Pancreas (tissue), 10 donors: ENCODE data around the gene KCNK4. TPM values are rescaled to one million over a fixed set of nuclear protein-coding genes. Genes with fewer than 3 reads are reported as not detected.
A peak's percentile ranks its signal among the peaks of the same experiment; 100 is the strongest.

Experiments used
- ATAC-seq, 4 donors: fragments of 200-7000 bp; cut with Tn5 transposase; one replicate each; pipeline versions ENCODE4 v1.8.0 to v1.9.1; 2020; ENCODE audit warnings: mild to moderate bottlenecking in 4 of 4, moderate library complexity in 4 of 4
- DNase-seq, 6 donors: peaks; one replicate each; pipeline ENCODE4 v3.0.0-alpha.2; 2020
- FAIRE-seq: peaks from 2 replicates; lab custom pipeline; 2012; peaks lifted over from hg19 to GRCh38; lab: Jason Lieb, UNC
- H3K27ac ChIP-seq, 4 donors: fragments of 200-600 bp; sonication (generic); 1 replicate in 3 of 4; 2 replicates in 1 of 4; pipeline versions ENCODE4 v1.5.0 to v1.8.0; 2020
- H3K27me3 ChIP-seq, 4 donors: fragments of 200-600 bp; one replicate each; pipeline ENCODE4 v1.8.0; 2021
- H3K36me3 ChIP-seq, 3 donors: fragments of 200-600 bp; sonication (generic) in 1 of 3; one replicate each; pipeline versions ENCODE4 v1.5.0 to v1.8.0; 2020 to 2021
- H3K4me1 ChIP-seq, 3 donors: fragments of 200-600 bp; one replicate each; pipeline ENCODE4 v1.8.0; 2021
- H3K4me3 ChIP-seq, 4 donors: fragments of 200-600 bp; sonication (generic) in 2 of 4; one replicate each; pipeline versions ENCODE4 v1.5.0 to v1.8.0; 2020 to 2021
- H3K9me3 ChIP-seq, 4 donors: fragments of 200-600 bp; one replicate each; pipeline ENCODE4 v1.8.0; 2021
- CTCF ChIP-seq, 4 donors: fragments of 200-600 bp; sonication (generic) in 3 of 4; IDR thresholded peaks; one replicate each; pipeline versions ENCODE4 v1.5.0 to v1.8.0; 2021; ENCODE audit warnings: antibody characterized with exemption in 4 of 4
- WGBS, 2 donors: extraction: QIAGEN DNeasy Blood & Tissue Kit; methylation state at CpG; one replicate each; pipeline ENCODE4 v1.1.7; 2013; 5-methylcytosine and 5-hydroxymethylcytosine counted together
- intact Hi-C, 3 donors: fragments of 100-400 bp; cut with DNase I; formaldehyde crosslinking; loops; one replicate each; pipeline versions ENCODE4 v1.11.1 to v1.14.2; 2022
- polyA plus RNA-seq, 2 donors: library from polyadenylated mRNA; stranded (reverse); fragments of 200-250 nt; gene quantifications; one replicate each; pipeline ENCODE4 v1.2.3, GENCODE V29; 2013
- total RNA-seq, 6 donors: library from RNA; stranded (reverse); fragmentation: NEBNext Ultra II Directional in 4 of 6; extraction: Animal tissue kit (Norgen Biotek cat#: 25700) in 4 of 6; gene quantifications; one replicate each; pipeline versions ENCODE4 v1.2.1 to v1.2.4, GENCODE V29; 2021 to 2023
- donor health status: healthy with polysubstance abuse.
- donor health status: DM: no; HTN: no; CAD: no; lungs with moderate emphysema.
- donor health status: DM: no; HTN: no; CAD: no.
- donor health status: control.
- donor health status: control.
- donor health status: Bipolar disorder and iron deficiency.
- donor health status: DM: yes; HTN: yes; CAD: no.
- donor health status: DM: no; HTN: no; CAD: no.
- donor health status: DM: no; HTN: no; CAD: no.
- donor health status: DM: yes; HTN: yes; CAD: no.

The KCNK4 gene
- total RNA-seq (not detected), polyA plus RNA-seq (not detected)

GRCh38 chr11:64291262-64291751 is at the start of gene KCNK4:
Gene KCNK4 (plus strand): TSS chr11:64291302. CDS start chr11:64293019, 1,717 bp downstream.
- ATAC-seq, result no peak
- no peak for FAIRE-seq
- TF ChIP-seq CTCF (IDR thresholded peaks at IDR 0.05), result no peak
- Histone ChIP-seq H3K9me3 (no peaks in the 10 kb centered on the region), H3K4me3 (peak within 1 kb of the TSS in 2 of 4 donors; percentile 18 to 44), H3K36me3 (no peaks in the 10 kb centered on the region), H3K27ac (no peak within 1 kb of the TSS), H3K4me1 (peaks cover 2 to 16% (median 11%) of the 10 kb centered on the region in 3 donors), H3K27me3 (peaks cover 0 to 7% (median 1%) of the 10 kb centered on the region in 4 donors)
- WGBS, 2 donors, result 6 to 7% methylated on average over 24 to 45 of the region's 45 CpGs
- intact Hi-C loops, result loop anchor here in 2 of 3 donors (5.0 to 10.0 kb wide), 3 partner anchors 84 to 297 kb away; partner anchors contain the start of gene FERMT3 (in 2 of the 2)
- peak in 2 of 6 donors; percentile 46 to 75 for DNase-seq

DNA sequence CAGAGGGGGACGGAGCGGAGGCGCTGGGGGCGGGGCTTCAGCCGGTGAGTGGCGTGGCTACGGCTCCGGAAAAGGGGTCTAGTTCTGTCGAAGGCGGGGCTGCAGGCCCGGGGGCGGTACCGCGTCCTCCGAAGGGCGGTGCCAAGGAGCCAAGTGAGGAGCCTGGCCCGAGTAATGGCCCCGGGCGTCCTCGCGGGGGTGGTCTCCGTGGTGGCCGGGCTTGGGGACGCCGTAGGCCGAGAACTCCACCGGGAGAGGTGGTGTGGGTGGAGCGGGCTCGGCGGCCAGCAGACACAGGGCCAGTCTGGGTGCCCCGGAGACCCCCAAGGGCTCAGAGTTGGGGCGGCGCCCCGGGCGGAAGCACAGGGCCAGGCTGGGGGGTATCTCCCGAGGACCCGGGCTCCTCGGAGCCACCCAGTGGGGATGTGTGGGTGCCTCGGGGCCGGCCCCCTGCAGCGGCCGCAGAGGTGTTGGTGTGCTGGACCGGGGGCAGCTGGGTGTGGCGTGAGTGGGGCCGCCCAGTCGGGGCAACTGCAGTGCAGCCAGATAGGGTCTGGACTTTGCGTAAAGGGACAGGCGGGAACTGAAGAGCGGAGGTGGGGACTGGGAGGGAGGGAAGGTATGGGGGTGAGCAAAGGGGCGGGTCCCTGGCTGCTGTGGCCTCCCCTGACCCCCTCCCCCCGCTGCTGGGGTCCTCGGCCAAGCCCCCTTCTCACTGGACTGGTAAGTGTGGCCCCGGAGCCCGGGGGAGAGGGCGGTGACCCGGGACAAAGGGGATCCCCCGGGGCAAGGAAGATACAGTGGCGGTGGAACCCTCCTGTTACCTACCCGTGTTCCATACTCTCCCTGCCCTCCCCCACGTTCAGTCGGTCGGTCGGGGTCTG is 49.4 kb upstream of the KCNK4 start:
- H3K9me3 ChIP-seq, result no peaks in the 10 kb centered on the region
- TF ChIP-seq CTCF (IDR thresholded peaks at IDR 0.05), result no peak
- ATAC-seq, result peak in 3 of 4 donors; percentile 0 to 4 (median 2)
- peak in 4 of 6 donors; percentile 70 to 100 (median 85) for DNase-seq
- no peaks in the 10 kb centered on the region for H3K27me3 ChIP-seq
- intact Hi-C loops, result no loop called here
- no peaks in the 10 kb centered on the region for H3K36me3 ChIP-seq
- WGBS, 2 donors, result 0% methylated on average over 60 to 63 of the region's 63 CpGs
- peaks cover 29 to 48% (median 43%) of the 10 kb centered on the region in 3 donors for H3K4me1 ChIP-seq
- no peak for FAIRE-seq
- H3K4me3 ChIP-seq, result peak overlapping the region; percentile 78 to 91 (median 80)
- H3K27ac ChIP-seq, result peak overlapping the region; percentile 97 to 100 (median 98)

- intact Hi-C loops, result no loop called here
- H3K4me3 ChIP-seq, result peak overlapping the region in 2 of 4 donors; percentile 78
- H3K36me3 ChIP-seq, result no peaks in the 10 kb centered on the region
- 65 to 73% methylated on average over 8 of the region's 8 CpGs for WGBS, 2 donors
- H3K9me3 ChIP-seq, result no peaks in the 10 kb centered on the region
- DNase-seq, result no peak
- TF ChIP-seq CTCF (IDR thresholded peaks at IDR 0.05), result no peak
- no peak for FAIRE-seq
- H3K27ac ChIP-seq, result peak overlapping the region in 1 of 4 donors; percentile 100
- ATAC-seq, result no peak
- peaks cover 22 to 44% (median 33%) of the 10 kb centered on the region in 3 donors for H3K4me1 ChIP-seq
- H3K27me3 ChIP-seq, result no peaks in the 10 kb centered on the region
These were observed 47.8 kb upstream of the KCNK4 start for GRCh38 chr11:64243236-64243854.

GRCh38 chr11:64244107-64244506 is 47.0 kb upstream of the KCNK4 start:
- no peaks in the 10 kb centered on the region for H3K27me3 ChIP-seq
- no peaks in the 10 kb centered on the region for H3K36me3 ChIP-seq
- H3K4me1 ChIP-seq, result peaks cover 14 to 36% (median 25%) of the 10 kb centered on the region in 3 donors
- H3K9me3 ChIP-seq, result no peaks in the 10 kb centered on the region
- ATAC-seq (no peak), FAIRE-seq (no peak), DNase-seq (no peak)
- peak overlapping the region in 1 of 4 donors; percentile 88 for H3K27ac ChIP-seq
- peak overlapping the region in 2 of 4 donors; percentile 54 to 70 for H3K4me3 ChIP-seq
- WGBS, 2 donors, result 32 to 37% methylated on average over 5 of the region's 5 CpGs
- intact Hi-C loops, result no loop called here
- no peak for TF ChIP-seq CTCF (IDR thresholded peaks at IDR 0.05)
